Progenitor cell of endocrine pancreas (in vitro differentiated cells): ENCODE measurements around the gene CDC25B. TPM values are rescaled to one million over a fixed set of nuclear protein-coding genes. Genes with fewer than 3 reads are reported as not detected.

Source experiments
- DNase-seq: peaks from one replicate; pipeline ENCODE4 v3.0.0; 2021; ENCODE audit warnings: low spot score; ENCODE audit not compliant: unreplicated experiment
- H3K27ac Mint-ChIP-seq: 2 replicates; pipeline ENCODE4 v1.8.0; 2021; ENCODE audit warnings: mild to moderate bottlenecking, moderate library complexity, mixed read lengths
- H3K27me3 Mint-ChIP-seq: 2 replicates; pipeline ENCODE4 v1.8.0; 2021; ENCODE audit warnings: mixed read lengths
- H3K36me3 Mint-ChIP-seq: 2 replicates; pipeline ENCODE4 v1.8.0; 2022; ENCODE audit warnings: mixed read lengths; ENCODE audit not compliant: insufficient read depth
- H3K4me1 Mint-ChIP-seq: 2 replicates; pipeline ENCODE4 v1.8.0; 2021; ENCODE audit warnings: low read depth, mixed read lengths
- H3K4me3 Mint-ChIP-seq: 2 replicates; pipeline ENCODE4 v1.8.0; 2021; ENCODE audit warnings: low read depth, mild to moderate bottlenecking, moderate library complexity, mixed read lengths
- H3K9me3 Mint-ChIP-seq: 2 replicates; pipeline ENCODE4 v1.8.0; 2021; ENCODE audit warnings: low read depth, mixed read lengths
- total RNA-seq: library from RNA; stranded (reverse); gene quantifications from 2 replicates; pipeline ENCODE4 v1.2.1, GENCODE V29; 2021
- TF ChIP-seq, protein P1 (sequence below): fragments of 200-600 bp; sonication (generic); IDR thresholded peaks from one replicate; pipeline ENCODE4 v1.5.0; 2021; ENCODE audit warnings: antibody characterized with exemption, mild to moderate bottlenecking; ENCODE audit not compliant: unreplicated experiment

CDC25B gene
- total RNA-seq, 1 donor from 2014 or later: 36.7 TPM

DNA sequence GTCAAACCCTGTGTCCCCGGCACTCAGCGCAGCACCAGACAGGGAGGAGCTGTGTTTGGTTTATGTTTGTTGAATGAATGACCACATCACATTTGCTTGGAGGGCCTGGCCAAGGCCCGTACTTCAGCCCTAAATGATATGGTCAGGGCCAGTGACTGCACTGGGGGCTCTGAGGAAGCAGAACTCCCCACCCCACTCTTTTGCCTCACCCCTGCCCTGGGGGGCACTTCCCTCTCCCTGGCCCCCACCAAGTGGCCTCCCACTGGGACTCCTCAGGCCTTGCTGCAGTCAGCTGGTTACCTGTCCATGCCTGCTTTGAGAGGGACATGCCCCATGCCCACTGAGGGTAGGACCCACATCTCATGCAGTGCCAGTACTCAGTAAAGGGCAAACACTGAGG is 31.5 kb upstream of the CDC25B start:
- H3K4me3 Mint-ChIP-seq: no peak overlapping the region
- H3K4me1 Mint-ChIP-seq: peaks cover 8% of the 10 kb centered on the region
- H3K27me3 Mint-ChIP-seq: peaks cover 15% of the 10 kb centered on the region
- peak overlapping the region; percentile 22 for H3K27ac Mint-ChIP-seq
- TF ChIP-seq, protein P1, sequence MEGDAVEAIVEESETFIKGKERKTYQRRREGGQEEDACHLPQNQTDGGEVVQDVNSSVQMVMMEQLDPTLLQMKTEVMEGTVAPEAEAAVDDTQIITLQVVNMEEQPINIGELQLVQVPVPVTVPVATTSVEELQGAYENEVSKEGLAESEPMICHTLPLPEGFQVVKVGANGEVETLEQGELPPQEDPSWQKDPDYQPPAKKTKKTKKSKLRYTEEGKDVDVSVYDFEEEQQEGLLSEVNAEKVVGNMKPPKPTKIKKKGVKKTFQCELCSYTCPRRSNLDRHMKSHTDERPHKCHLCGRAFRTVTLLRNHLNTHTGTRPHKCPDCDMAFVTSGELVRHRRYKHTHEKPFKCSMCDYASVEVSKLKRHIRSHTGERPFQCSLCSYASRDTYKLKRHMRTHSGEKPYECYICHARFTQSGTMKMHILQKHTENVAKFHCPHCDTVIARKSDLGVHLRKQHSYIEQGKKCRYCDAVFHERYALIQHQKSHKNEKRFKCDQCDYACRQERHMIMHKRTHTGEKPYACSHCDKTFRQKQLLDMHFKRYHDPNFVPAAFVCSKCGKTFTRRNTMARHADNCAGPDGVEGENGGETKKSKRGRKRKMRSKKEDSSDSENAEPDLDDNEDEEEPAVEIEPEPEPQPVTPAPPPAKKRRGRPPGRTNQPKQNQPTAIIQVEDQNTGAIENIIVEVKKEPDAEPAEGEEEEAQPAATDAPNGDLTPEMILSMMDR: no peak
- DNase-seq: no peak
- H3K36me3 Mint-ChIP-seq: no peaks in the 10 kb centered on the region
- H3K9me3 Mint-ChIP-seq: no peaks in the 10 kb centered on the region

DNA sequence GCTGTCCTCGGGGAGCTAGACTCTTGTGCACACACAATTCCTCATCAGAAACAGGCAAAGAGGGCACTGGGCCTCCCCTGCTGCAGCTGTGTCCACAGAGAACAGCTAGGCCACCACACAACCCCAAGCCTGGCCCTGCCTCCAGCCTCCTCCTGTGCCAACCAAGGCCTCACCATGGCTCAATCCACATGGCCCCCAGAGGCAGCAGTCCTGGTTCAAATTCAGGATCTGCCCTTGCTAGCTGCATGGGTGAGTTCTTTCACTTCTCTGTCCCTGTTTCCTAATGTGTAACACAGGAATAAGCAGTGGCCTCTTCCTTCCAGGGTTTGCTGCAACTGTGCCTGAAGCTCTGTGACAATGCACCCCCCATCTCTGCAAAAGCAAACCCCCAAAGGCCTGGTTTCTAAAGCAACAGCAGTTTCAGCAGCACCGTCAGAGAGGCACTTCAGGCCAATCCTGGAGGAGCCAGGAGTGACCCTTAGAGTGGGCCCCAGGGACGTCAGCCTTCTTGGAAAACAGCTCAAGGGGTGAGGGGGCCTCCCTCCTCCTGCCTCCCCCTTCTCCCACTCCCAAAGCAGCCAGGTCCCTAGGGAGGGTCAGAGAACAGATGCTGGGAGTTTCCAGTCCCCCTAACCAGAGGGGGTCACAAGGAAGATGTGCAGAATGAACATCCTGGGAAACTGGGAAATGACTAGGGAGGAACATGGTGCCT is 30.8 kb upstream of the CDC25B start:
- TF ChIP-seq, protein P1: no peak
- Mint-ChIP-seq H3K27me3 (peaks cover 15% of the 10 kb centered on the region), H3K4me3 (no peak overlapping the region), H3K4me1 (peaks cover 8% of the 10 kb centered on the region), H3K36me3 (no peaks in the 10 kb centered on the region), H3K9me3 (no peaks in the 10 kb centered on the region), H3K27ac (no peak overlapping the region)
- DNase-seq: no peak

DNA sequence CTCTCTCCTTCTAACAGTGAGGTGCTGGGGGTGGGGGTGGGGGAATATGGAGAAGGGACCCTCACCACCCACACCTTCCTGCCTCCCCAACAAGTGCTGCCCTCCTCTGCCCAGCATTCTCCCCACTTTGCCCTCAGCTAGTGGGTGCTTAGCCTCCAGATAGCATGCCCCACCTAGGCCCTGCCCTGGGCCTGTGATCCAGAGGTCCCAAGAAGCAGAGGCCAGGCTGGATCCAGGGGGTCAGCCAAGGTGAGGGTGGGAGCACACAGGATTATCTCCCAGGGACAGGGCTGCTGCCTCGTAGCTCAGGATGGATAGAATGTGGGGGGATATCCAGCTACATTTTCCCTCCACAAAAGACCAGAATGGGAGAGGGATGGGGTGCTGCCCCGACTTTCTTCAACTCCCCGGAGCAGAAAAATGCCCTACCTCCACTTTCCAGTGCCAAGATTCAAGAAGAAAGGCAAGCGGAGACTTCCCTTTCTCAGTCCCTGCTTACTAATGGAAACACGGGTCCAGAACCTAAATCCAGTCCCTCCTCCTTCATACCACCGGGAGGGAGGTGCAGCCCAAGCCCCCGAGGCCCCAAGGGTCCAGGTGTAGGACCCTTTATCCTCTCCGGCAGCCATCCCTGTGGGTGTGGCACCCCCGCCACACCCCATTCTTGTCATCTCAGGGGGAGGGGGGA is 29.5 kb upstream of the CDC25B start:
- Mint-ChIP-seq H3K36me3 (no peaks in the 10 kb centered on the region), H3K4me1 (peaks cover 8% of the 10 kb centered on the region), H3K27me3 (peaks cover 16% of the 10 kb centered on the region), H3K9me3 (no peaks in the 10 kb centered on the region), H3K27ac (no peak overlapping the region), H3K4me3 (peak overlapping the region; percentile 64)
- TF ChIP-seq, protein P1: no peak
- no peak for DNase-seq

DNA sequence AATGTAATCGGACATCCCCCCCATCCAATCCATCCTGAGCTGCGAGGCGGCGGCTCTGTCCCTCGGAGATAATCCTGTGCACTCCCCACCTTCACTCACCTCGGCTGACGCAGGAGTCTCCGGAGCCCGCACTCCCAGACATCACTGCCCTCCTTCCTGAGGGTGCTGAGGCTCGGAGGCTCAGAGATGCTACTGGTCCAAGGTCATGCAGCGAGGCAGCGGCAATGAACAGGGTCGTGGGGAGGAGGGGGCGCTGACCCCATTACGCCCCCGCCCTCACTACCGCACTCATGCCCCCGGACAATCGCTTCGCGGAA is 29.0 kb upstream of the CDC25B start:
- H3K27me3 Mint-ChIP-seq: peaks cover 20% of the 10 kb centered on the region
- peaks cover 8% of the 10 kb centered on the region for H3K4me1 Mint-ChIP-seq
- no peaks in the 10 kb centered on the region for H3K36me3 Mint-ChIP-seq
- no peaks in the 10 kb centered on the region for H3K9me3 Mint-ChIP-seq
- TF ChIP-seq, protein P1: no peak
- H3K27ac Mint-ChIP-seq: no peak overlapping the region
- DNase-seq: no peak
- peak overlapping the region; percentile 64 for H3K4me3 Mint-ChIP-seq

DNA sequence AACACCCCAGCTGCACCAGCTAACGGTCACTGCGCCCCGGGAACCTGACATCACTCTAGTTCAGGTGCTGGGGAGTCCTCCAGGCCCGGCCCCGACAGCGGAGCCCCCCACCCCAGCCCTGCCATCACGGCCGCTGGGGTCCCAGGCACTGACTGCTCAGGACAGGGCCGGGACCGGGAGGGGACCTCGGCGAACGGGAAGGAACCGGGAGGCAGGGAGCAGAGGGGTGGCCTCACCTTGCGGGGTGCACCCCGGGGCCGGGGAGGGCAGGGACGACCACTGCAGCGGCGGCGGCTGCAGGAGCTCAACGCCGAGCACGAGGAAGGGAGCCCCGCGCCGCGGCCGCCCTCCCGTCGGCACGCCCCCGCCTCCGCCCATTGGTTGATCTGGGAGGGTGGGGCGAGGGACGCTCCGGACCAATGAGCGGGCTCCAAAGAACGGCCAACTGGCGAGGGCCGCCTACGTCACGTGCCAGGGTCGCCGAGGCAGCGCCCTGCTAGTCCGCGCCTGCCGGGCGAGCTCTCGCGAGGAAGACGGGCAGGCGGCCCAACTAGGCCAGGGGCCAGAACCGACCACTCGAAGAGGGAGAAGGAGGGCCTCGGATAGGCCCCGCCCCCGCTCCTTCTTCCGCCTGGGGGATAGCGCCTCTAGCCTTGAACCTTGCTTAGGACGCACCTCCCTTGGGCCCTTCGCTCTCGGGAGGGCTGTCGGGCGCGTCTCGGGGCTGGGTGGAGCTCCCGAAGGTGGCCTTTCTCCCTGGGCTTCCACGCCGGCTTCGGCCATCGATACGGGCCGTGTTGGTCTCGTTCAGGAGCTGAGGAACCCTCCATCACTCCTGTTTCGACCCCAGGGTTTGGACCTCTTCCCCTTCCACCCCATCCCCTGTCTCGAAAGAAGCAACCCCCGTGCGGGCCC is 28.4 kb upstream of the CDC25B start, which contains the start of gene ADISSP:
ADISSP (minus strand) TSS at position 327 of the 915 bp plus-strand sequence. CDS start 7,653 bp downstream, outside the sequence.
- H3K36me3 Mint-ChIP-seq: no peaks in the 10 kb centered on the region

More for the DNA sequence above, 28.4 kb upstream of the CDC25B start, which contains the start of gene ADISSP:
- H3K4me1 Mint-ChIP-seq: peaks cover 8% of the 10 kb centered on the region
- TF ChIP-seq, protein P1: peak; percentile 13
- no peaks in the 10 kb centered on the region for H3K9me3 Mint-ChIP-seq
- peaks cover 24% of the 10 kb centered on the region for H3K27me3 Mint-ChIP-seq
- peak within 1 kb of the TSS; percentile 76 for H3K4me3 Mint-ChIP-seq
- H3K27ac Mint-ChIP-seq: peak within 1 kb of the TSS; percentile 92
- DNase-seq: peak; percentile 94
